Panc1 (cell line): ENCODE measurements around the gene FAM200C. TPM values are rescaled to one million over a fixed set of nuclear protein-coding genes. Genes with fewer than 3 reads are reported as not detected.

Experiments used
- ATAC-seq: fragments of 200-7000 bp; cut with Tn5 transposase; 2 replicates; pipeline ENCODE4 v1.9.1; 2020; ENCODE audit warnings: mild to moderate bottlenecking, moderate library complexity
- BruUV-seq: library from RNA; stranded (reverse); fragments of 400-500 nt; replicated peaks from 2 replicates; lab custom pipeline; 2021; lab: Mats Ljungman, UMichigan
- CTCF ChIA-PET: fragments of 300-600 bp; sonication (Branson Sonifier 250); formaldehyde crosslinking; loops from one replicate; lab custom pipeline; 2022; ENCODE audit warnings: antibody characterized with exemption; lab: Charles Lee
- POLR2A ChIA-PET: fragments of 300-600 bp; sonication (Branson Sonifier 250); formaldehyde crosslinking; loops from one replicate; lab custom pipeline; 2022; ENCODE audit warnings: antibody characterized with exemption; lab: Charles Lee
- DNase-seq: peaks from one replicate; pipeline ENCODE4 v3.0.0-alpha.2; 2010; ENCODE audit warnings: low read depth, low spot score
- H3K27ac ChIP-seq: 2 replicates; pipeline ENCODE4 v1.5.1; 2011; ENCODE audit warnings: mild to moderate bottlenecking, low read length, inconsistent platforms
- H3K27me3 ChIP-seq: fragments of 200-500 bp; sonication (Bioruptor generic); 2 replicates; pipeline ENCODE4 v1.6.0; 2014; ENCODE audit warnings: low read length, inconsistent platforms; ENCODE audit not compliant: control insufficient read depth, insufficient read depth
- H3K36me3 ChIP-seq: fragments of 200-500 bp; sonication (Bioruptor generic); 2 replicates; pipeline ENCODE4 v1.5.1; 2014; ENCODE audit warnings: inconsistent platforms, mild to moderate bottlenecking, low read length, moderate library complexity; ENCODE audit not compliant: control insufficient read depth, insufficient read depth
- H3K4me1 ChIP-seq: 2 replicates; pipeline ENCODE4 v1.5.1; 2011; ENCODE audit warnings: inconsistent platforms, mild to moderate bottlenecking, low read length, moderate library complexity; ENCODE audit not compliant: control insufficient read depth, insufficient read depth
- H3K4me3 ChIP-seq, 2 experiments: 2 replicates each; pipeline ENCODE4 v1.5.1; 2011 to 2012; ENCODE audit warnings: low read depth in 2 of 2, low read length in 2 of 2, mild to moderate bottlenecking in 2 of 2, inconsistent platforms in 1 of 2, moderate library complexity in 1 of 2
- H3K9me3 ChIP-seq: fragments of 200-500 bp; sonication (Bioruptor generic); 2 replicates; pipeline ENCODE4 v1.5.1; 2014; ENCODE audit warnings: low read depth, mild to moderate bottlenecking, inconsistent platforms, low read length, moderate library complexity; ENCODE audit not compliant: control insufficient read depth, insufficient read depth
- CTCF ChIP-seq: fragments of 450-650 bp; IDR thresholded peaks from 2 replicates; pipeline ENCODE4 v1.5.1; 2017; ENCODE audit warnings: mild to moderate bottlenecking
- POLR2AphosphoS5 ChIP-seq: IDR thresholded peaks from 2 replicates; pipeline ENCODE4 v1.6.1; 2012; ENCODE audit warnings: mild to moderate bottlenecking, low read depth, low read length, moderate library complexity
- SIN3A ChIP-seq: IDR thresholded peaks from 2 replicates; pipeline ENCODE4 v1.6.1; 2012; ENCODE audit warnings: low read depth, mild to moderate bottlenecking, low read length, moderate library complexity, borderline replicate concordance; ENCODE audit not compliant: insufficient read depth
- TCF7L2 ChIP-seq: IDR thresholded peaks from 2 replicates; pipeline ENCODE4 v1.6.1; 2011; ENCODE audit warnings: mild to moderate bottlenecking, low read depth, low read length, inconsistent platforms
- in situ Hi-C: cut with HindIII; loops from 2 replicates; pipeline ENCODE4 v1.10.0; 2016; ENCODE audit warnings: low sequenced_read_pairs, low pct_unique_long_range_greater_than_20kb
- intact Hi-C: fragments of 100-400 bp; cut with micrococcal nuclease; formaldehyde crosslinking; loops from one replicate; pipeline ENCODE4 v1.10.0; 2022; ENCODE audit not compliant: unreplicated experiment
- total RNA-seq: library from RNA; stranded (reverse); gene quantifications from one replicate; pipeline ENCODE4 v1.2.1, GENCODE V29; 2021; ENCODE audit not compliant: unreplicated experiment
- TF ChIP-seq, protein P1 (sequence below), 2 experiments: IDR thresholded peaks; 2 replicates each; pipeline ENCODE4 v1.6.1; 2011 to 2012; ENCODE audit warnings: low read depth in 2 of 2, control low read depth in 1 of 2, low read length in 1 of 2, mild to moderate bottlenecking in 1 of 2, moderate library complexity in 1 of 2; ENCODE audit not compliant: insufficient read depth in 1 of 2

FAM200C gene
- total RNA-seq, 1 experiment from 2014 or later: 3.0 TPM

DNA sequence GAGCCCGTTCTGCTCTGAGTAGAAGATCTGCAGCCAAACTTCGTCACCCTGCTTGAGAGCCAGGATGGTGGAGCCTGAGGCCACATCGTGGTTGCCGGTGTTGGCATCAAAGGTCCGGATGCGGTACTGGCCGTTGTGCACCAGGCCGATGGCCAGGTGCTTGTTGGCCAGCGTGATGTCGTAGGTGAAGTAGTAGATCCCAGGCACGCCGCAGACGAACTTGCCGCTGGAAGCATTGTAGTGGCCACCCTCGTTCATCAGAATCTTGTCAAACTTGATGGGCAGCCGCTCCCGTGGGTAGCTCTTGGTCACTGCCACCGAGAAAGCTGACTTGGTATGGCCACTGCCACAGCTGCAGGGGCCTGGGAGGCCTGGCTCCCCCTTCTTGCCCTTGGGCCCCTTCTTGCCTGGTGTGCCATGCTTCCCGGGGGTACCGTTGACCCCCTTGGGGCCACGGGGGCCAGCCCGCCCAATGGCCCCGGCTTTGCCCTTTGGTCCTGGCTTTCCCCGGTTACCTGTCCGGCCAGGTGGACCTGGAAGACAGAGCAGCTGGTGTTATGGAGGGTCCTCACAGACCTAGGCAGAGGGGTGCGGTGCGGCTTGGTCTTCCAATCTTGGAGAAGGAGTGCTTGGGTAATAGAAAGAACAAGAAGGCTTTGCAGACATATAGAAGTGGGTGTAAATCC lies 50.5 kb downstream of the FAM200C start:
- Histone ChIP-seq H3K27me3 (no peaks in the 10 kb centered on the region), H3K4me3 (no peak overlapping the region), H3K4me1 (peaks cover 4% of the 10 kb centered on the region; the same call in 1 of the 2 replicates), H3K36me3 (no peaks in the 10 kb centered on the region), H3K9me3 (no peaks in the 10 kb centered on the region), H3K27ac (no peak overlapping the region)
- intact Hi-C loops: loop anchor here (5.0 kb wide), 1 partner anchor 327 kb away; no protein-coding TSS in a partner anchor
- in situ Hi-C loops: no loop called here
- BruUV-seq: no TSS peak
- ChIA-PET CTCF (interaction anchor here (0.6 kb wide), 1 partner anchor 125 kb away, joined by 4 read pairs; no protein-coding TSS in a partner anchor), POLR2A (no interaction called here)
- TF ChIP-seq, protein P1, sequence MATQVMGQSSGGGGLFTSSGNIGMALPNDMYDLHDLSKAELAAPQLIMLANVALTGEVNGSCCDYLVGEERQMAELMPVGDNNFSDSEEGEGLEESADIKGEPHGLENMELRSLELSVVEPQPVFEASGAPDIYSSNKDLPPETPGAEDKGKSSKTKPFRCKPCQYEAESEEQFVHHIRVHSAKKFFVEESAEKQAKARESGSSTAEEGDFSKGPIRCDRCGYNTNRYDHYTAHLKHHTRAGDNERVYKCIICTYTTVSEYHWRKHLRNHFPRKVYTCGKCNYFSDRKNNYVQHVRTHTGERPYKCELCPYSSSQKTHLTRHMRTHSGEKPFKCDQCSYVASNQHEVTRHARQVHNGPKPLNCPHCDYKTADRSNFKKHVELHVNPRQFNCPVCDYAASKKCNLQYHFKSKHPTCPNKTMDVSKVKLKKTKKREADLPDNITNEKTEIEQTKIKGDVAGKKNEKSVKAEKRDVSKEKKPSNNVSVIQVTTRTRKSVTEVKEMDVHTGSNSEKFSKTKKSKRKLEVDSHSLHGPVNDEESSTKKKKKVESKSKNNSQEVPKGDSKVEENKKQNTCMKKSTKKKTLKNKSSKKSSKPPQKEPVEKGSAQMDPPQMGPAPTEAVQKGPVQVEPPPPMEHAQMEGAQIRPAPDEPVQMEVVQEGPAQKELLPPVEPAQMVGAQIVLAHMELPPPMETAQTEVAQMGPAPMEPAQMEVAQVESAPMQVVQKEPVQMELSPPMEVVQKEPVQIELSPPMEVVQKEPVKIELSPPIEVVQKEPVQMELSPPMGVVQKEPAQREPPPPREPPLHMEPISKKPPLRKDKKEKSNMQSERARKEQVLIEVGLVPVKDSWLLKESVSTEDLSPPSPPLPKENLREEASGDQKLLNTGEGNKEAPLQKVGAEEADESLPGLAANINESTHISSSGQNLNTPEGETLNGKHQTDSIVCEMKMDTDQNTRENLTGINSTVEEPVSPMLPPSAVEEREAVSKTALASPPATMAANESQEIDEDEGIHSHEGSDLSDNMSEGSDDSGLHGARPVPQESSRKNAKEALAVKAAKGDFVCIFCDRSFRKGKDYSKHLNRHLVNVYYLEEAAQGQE (IDR thresholded peaks at IDR 0.05; ENCODE audit: insufficient read depth in 1 of 2, low read depth in 2 of 2, low read length in 1 of 2): no peak
- no peak for TF ChIP-seq POLR2AphosphoS5
- no peak for TF ChIP-seq TCF7L2
- TF ChIP-seq SIN3A: no peak
- no peak for TF ChIP-seq CTCF
- DNase-seq (no peak), ATAC-seq (no peak)

DNA sequence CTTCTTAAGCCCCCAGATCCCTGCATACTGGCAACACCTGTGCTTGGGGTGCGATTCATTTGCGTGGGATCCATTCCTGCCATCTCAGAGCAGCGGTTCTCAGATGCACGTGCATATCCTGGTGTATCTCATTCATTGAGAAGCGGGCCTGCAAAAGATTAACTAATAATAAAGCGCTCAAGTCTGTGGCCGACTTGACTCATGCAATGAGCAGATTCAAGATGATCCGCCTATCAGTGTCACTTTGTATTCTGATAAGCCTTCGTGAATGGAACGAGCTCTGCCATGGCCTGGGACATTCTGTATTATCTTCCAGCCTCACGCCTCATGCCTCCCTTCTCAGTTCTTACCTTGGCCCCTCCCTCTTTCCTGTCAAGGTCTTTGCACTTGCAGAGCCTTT lies 51.8 kb downstream of the FAM200C start:
- ATAC-seq (no peak), DNase-seq (no peak)
- no peaks in the 10 kb centered on the region for H3K27me3 ChIP-seq
- no peak overlapping the region for H3K27ac ChIP-seq
- H3K9me3 ChIP-seq: no peaks in the 10 kb centered on the region
- CTCF ChIA-PET: interaction anchor here (0.5 to 0.6 kb wide), 2 partner anchors 246 to 255 kb away, joined by 3 read pairs; no protein-coding TSS in a partner anchor
- BruUV-seq: no TSS peak
- in situ Hi-C loops (no loop called here), intact Hi-C loops (loop anchor here (5.0 kb wide), 1 partner anchor 326 kb away; no protein-coding TSS in a partner anchor)
- TF ChIP-seq CTCF: no peak
- TF ChIP-seq, protein P1 (IDR thresholded peaks at IDR 0.05; ENCODE audit: insufficient read depth in 1 of 2, low read depth in 2 of 2, low read length in 1 of 2): no peak
- no peak for TF ChIP-seq POLR2AphosphoS5
- TF ChIP-seq SIN3A: no peak
- TF ChIP-seq TCF7L2: no peak
- H3K4me3 ChIP-seq: no peak overlapping the region
- POLR2A ChIA-PET: no interaction called here
- no peaks in the 10 kb centered on the region for H3K36me3 ChIP-seq
- H3K4me1 ChIP-seq: peaks cover 4% of the 10 kb centered on the region; the same call in 1 of the 2 replicates
